ENCODE measurements around the gene ACADVL. TPM values are rescaled to one million over a fixed set of nuclear protein-coding genes. Genes with fewer than 3 reads are reported as not detected.
"Not testable (repeated sequence)": the region's sequence is repeated elsewhere in the genome, so short reads cannot be mapped to it uniquely, and the experiment has no call there.

The ACADVL gene
- polyA plus RNA-seq, 1 of the 3 experiments (the other 2 are of a cell fraction) = 635 TPM

DNA sequence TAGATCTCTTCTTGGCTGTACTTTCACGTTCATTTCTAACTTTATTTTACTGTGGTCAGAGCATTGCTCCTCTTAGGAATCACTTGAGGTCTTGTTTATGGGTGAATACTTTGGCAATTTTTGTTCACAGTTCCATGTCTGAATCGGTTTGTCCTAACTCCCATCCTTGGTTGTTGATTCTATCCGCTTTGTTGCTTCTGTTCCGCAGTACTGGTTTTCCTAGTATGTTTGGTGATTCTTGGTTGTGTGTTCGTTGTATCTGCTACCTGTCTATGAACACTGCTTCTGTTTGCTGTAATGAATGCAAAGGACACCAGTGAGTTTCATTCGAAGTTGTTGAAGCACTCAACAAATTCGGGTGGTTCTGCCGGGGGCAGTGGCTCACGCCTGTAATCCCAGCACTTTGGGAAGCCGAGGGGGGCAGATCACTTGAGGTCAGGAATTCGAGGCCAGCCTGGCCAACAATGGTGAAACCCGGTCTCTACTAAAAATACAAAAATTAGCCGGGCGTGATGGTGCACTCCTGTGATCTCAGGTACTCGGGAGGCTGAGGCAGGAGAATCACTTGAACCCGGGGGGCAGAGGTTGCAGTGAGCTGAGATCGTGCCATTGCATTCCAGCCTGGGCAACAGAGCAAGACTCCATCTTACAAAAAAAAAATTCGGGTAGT lies 47.1 kb upstream of the ACADVL start:
- CTCF ChIA-PET = interaction anchor here (0.9 to 1.0 kb wide), 2 partner anchors 41 to 127 kb away, joined by 3 to 4 read pairs; no protein-coding TSS in a partner anchor
- H3F3A ChIP-seq (replicated peaks; ENCODE audit: insufficient read depth); H2AFZ ChIP-seq (ENCODE audit: low read depth); H3K36me3 ChIP-seq (replicated peaks in 1 of 2; ENCODE audit: control insufficient read depth in 1 of 2, insufficient read depth in 2 of 2, low read length in 1 of 2); H3K4me2 ChIP-seq; POLR2A ChIA-PET; H3K27me3 ChIP-seq (ENCODE audit: insufficient read depth); H3K9ac ChIP-seq; DNase-seq; H3K4me3 ChIP-seq (ENCODE audit: low read depth in 2 of 2, low read length in 1 of 2); H4K20me1 ChIP-seq (ENCODE audit: insufficient read depth); H3K4me1 ChIP-seq (ENCODE audit: control insufficient read depth in 1 of 2, insufficient read depth in 2 of 2, low read depth in 1 of 2, low read length in 1 of 2); H3K9me3 ChIP-seq; H3K9me2 ChIP-seq; H3K79me2 ChIP-seq (ENCODE audit: insufficient read depth); H3K27ac ChIP-seq (ENCODE audit: low read depth in 2 of 2, low read length in 1 of 2): not testable (repeated sequence)
- 66% methylated on average over 18 of the region's 18 CpGs for WGBS (ENCODE audit: low lambda C conversion rate)

DNA sequence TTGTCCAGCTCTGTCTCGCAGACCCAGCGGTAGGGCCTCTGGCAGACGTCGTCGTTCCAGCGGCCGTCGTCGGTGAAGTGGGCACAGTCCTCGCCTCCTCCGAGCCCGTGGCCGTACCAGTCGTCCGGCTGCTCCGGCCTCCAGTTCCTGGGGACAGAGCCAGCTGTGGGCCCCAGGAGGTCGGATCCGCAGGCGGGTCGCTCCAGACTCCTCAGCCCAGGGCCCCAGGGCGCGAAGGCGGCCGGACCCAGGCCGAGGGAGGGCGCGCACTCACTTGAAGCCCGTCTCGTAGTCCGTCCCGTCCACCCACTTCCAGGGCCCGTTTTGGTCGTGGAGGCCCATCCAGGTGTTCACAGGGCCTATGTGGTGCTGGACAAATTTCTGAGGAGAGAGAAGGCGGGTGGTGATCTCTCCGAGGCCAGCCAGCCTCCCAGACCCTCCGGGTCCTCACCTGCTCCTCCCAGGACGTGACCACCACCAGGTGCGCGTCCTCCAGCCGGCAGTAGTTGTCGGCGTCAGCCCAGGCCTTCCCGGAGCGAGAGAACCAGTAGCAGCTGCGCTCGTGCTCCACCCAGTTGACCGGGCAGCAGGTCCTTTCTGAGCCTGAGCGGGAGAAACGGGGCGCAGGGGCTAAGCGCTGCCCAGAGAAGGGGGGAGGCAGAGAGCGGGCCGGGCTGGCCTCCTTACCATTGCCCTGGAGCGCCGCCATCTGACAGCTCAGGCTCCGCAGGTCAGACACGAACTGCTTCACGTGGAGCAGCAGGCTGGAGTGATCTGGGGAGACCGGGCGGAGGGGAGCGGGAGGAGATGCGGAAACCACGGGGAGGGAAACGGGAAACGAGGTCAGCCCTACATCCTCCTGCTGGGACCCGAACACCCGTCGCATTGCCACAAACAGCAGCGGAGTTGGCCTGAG lies 45.8 kb upstream of the ACADVL start:
- peaks cover 3% of the 10 kb centered on the region for H3F3A ChIP-seq (replicated peaks; ENCODE audit: insufficient read depth)
- no peaks in the 10 kb centered on the region for H3K9me3 ChIP-seq
- ChIA-PET CTCF (interaction anchor here (0.9 kb wide), 1 partner anchor 128 kb away, joined by 4 read pairs; no protein-coding TSS in a partner anchor), POLR2A (no interaction called here)
- peak; percentile 58 for DNase-seq
- no peak overlapping the region for H3K4me2 ChIP-seq
- H3K9ac ChIP-seq = no peak overlapping the region
- H4K20me1 ChIP-seq (ENCODE audit: insufficient read depth) = no peaks in the 10 kb centered on the region
- no peaks in the 10 kb centered on the region for H3K27me3 ChIP-seq (ENCODE audit: insufficient read depth)
- no peaks in the 10 kb centered on the region for H3K9me2 ChIP-seq
- 85% methylated on average over 50 of the region's 69 CpGs for WGBS (ENCODE audit: low lambda C conversion rate)
- no peaks in the 10 kb centered on the region for H3K36me3 ChIP-seq (replicated peaks in 1 of 2; ENCODE audit: control insufficient read depth in 1 of 2, insufficient read depth in 2 of 2, low read length in 1 of 2)
- H3K27ac ChIP-seq (ENCODE audit: low read depth in 2 of 2, low read length in 1 of 2) = no peak overlapping the region
- no peaks in the 10 kb centered on the region for H3K79me2 ChIP-seq (ENCODE audit: insufficient read depth)
- H3K4me3 ChIP-seq (ENCODE audit: low read depth in 2 of 2, low read length in 1 of 2) = no peak overlapping the region
- peaks cover 0 to 8% of the 10 kb centered on the region in 2 experiments; a peak in 1 of 4 replicates for H3K4me1 ChIP-seq (ENCODE audit: control insufficient read depth in 1 of 2, insufficient read depth in 2 of 2, low read depth in 1 of 2, low read length in 1 of 2)
- no peak overlapping the region for H2AFZ ChIP-seq (ENCODE audit: low read depth)
- TF ChIP-seq GATA2 (CRISPR knock-in tag; IDR thresholded peaks at IDR 0.05) (no peak), SMC3 (IDR thresholded peaks at IDR 0.05; ENCODE audit: low read depth, low read length) (no peak), YY1 (IDR thresholded peaks at IDR 0.05; ENCODE audit: low read depth) (no peak), TAF1 (IDR thresholded peaks at IDR 0.05; ENCODE audit: borderline replicate concordance, low read depth, low read length) (no peak), MEF2A (IDR thresholded peaks at IDR 0.05; ENCODE audit: borderline replicate concordance, low read depth) (no peak), CHD2 (IDR thresholded peaks at IDR 0.05; ENCODE audit: low read length, partially characterized antibody) (no peak), ELF1 (IDR thresholded peaks at IDR 0.05) (no peak), FOSL2 (IDR thresholded peaks at IDR 0.05; ENCODE audit: borderline replicate concordance, low read depth) (no peak), TEAD4 (IDR thresholded peaks at IDR 0.05; ENCODE audit: borderline replicate concordance, insufficient read depth) (no peak), EZH2phosphoT487 (IDR thresholded peaks at IDR 0.05; ENCODE audit: borderline replicate concordance, low read depth) (no peak), EP300 (IDR thresholded peaks at IDR 0.05; ENCODE audit: borderline replicate concordance in 1 of 2, low read depth in 1 of 2, low read length in 1 of 2) (no peak)
- TF ChIP-seq, protein P1, sequence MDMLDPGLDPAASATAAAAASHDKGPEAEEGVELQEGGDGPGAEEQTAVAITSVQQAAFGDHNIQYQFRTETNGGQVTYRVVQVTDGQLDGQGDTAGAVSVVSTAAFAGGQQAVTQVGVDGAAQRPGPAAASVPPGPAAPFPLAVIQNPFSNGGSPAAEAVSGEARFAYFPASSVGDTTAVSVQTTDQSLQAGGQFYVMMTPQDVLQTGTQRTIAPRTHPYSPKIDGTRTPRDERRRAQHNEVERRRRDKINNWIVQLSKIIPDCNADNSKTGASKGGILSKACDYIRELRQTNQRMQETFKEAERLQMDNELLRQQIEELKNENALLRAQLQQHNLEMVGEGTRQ (IDR thresholded peaks at IDR 0.05; ENCODE audit: borderline replicate concordance, low read depth, low read length) = no peak
